ENCODE data around the gene EPS8. TPM values are rescaled to one million over a fixed set of nuclear protein-coding genes. Genes with fewer than 3 reads are reported as not detected.

The EPS8 gene
- total RNA-seq, 1 donor from 2014 or later, result 31.7 TPM

DNA sequence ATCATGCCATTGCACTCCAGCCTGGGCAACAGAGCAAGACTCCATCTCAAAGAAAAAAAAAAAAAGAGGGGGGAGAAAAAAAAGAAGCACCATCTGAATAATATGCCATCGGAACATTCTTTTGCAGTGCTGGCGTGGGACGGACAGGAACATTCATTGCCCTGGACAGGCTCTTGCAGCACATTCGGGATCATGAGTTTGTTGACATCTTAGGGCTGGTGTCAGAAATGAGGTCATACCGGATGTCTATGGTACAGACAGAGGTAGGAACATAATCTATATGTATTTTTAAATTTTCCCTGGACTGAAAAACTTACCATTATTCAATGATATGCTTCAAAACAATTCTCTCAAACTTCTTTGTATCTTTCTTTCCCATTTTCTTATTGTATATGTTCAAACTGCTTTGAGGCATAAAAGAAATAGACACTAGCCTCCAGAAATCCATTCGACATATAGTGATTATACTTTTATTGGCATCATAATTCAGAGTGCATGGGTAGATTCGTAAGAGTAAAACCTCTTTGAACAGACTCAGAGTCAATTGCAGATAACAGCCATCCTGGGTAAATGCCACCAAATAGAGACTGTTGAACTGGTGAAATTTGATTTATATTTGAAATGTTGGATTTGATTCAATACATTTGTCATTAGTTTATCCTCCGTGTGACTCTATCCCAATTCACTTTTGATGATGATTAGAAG lies 199.7 kb downstream of the EPS8 start:
- TF ChIP-seq, protein P1, sequence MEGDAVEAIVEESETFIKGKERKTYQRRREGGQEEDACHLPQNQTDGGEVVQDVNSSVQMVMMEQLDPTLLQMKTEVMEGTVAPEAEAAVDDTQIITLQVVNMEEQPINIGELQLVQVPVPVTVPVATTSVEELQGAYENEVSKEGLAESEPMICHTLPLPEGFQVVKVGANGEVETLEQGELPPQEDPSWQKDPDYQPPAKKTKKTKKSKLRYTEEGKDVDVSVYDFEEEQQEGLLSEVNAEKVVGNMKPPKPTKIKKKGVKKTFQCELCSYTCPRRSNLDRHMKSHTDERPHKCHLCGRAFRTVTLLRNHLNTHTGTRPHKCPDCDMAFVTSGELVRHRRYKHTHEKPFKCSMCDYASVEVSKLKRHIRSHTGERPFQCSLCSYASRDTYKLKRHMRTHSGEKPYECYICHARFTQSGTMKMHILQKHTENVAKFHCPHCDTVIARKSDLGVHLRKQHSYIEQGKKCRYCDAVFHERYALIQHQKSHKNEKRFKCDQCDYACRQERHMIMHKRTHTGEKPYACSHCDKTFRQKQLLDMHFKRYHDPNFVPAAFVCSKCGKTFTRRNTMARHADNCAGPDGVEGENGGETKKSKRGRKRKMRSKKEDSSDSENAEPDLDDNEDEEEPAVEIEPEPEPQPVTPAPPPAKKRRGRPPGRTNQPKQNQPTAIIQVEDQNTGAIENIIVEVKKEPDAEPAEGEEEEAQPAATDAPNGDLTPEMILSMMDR (conservative IDR thresholded peaks at IDR 0.05), result no peak
- Mint-ChIP-seq H3K27ac (no peak overlapping the region), H3K4me3 (no peak overlapping the region), H3K36me3 (peaks cover 17% of the 10 kb centered on the region), H3K9me3 (no peaks in the 10 kb centered on the region), H3K27me3 (peaks cover 36% of the 10 kb centered on the region), H3K4me1 (ENCODE audit: unreplicated experiment) (peaks cover 6% of the 10 kb centered on the region)
- DNase-seq (ENCODE audit: extremely low spot score, unreplicated experiment), result no peak

DNA sequence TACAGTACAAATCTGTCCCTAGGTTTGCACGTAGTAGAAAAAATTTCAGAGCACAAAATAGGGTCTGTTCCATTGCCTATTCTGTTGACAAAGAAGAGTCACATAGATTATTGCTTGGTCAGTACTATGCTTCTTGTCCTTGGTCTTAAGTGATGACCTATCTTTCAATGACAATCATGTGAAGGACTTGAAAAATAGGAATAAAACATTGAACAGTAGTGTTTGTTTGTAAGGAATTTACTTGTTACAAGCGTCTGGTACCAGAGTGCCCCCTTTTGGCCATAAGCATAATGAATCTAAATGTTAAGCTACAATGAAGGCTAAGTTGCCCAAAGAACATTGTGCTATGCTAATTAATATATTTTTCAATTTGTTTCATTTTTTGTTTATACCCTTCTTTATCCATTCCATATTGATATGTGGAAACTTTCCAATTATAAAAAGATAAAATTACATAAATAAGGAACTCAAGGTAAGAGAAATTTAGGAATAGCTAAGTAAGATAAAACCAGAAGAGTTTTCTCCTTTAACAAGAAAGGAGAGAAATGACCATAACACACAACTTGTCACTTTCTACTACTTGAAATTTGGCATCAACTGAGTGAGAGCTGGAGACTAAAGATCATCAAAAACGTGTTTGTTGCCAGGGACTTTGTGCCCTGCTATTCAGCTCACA lies 204.7 kb downstream of the EPS8 start:
- TF ChIP-seq, protein P1 (conservative IDR thresholded peaks at IDR 0.05), result peak; percentile 73
- peaks cover 12% of the 10 kb centered on the region for H3K36me3 Mint-ChIP-seq
- H3K9me3 Mint-ChIP-seq, result no peaks in the 10 kb centered on the region

DNA sequence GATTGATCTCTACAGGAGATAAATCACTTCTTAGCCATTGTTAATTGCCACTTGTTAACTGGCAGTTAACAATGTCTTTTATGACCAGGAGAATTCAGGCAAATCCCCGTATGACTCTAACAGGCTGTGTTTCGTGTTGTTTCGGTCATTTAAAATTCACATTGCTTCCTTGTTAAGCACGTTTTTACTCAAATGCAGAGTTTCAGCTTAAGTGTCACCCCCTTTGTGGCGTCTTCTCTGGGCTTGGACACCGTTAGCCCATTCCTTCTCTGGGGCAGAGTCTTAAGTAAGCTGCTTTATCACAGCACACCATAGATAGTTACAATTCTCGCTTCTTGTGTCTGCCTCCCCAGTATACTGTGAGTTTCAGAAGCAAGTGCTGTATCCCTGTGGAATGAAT lies 205.4 kb downstream of the EPS8 start:
- no peak overlapping the region for H3K27ac Mint-ChIP-seq
- no peak overlapping the region for H3K4me3 Mint-ChIP-seq
- no peaks in the 10 kb centered on the region for H3K9me3 Mint-ChIP-seq
- peaks cover 15% of the 10 kb centered on the region for H3K36me3 Mint-ChIP-seq
- TF ChIP-seq, protein P1 (conservative IDR thresholded peaks at IDR 0.05), result no peak
- H3K4me1 Mint-ChIP-seq (ENCODE audit: unreplicated experiment), result no peaks in the 10 kb centered on the region
- peaks cover 23% of the 10 kb centered on the region for H3K27me3 Mint-ChIP-seq
- DNase-seq (ENCODE audit: extremely low spot score, unreplicated experiment), result no peak

More for the DNA sequence above, 204.7 kb downstream of the EPS8 start:
- H3K4me1 Mint-ChIP-seq (ENCODE audit: unreplicated experiment), result no peaks in the 10 kb centered on the region
- DNase-seq (ENCODE audit: extremely low spot score, unreplicated experiment), result no peak
- H3K4me3 Mint-ChIP-seq, result no peak overlapping the region
- H3K27ac Mint-ChIP-seq, result no peak overlapping the region
- H3K27me3 Mint-ChIP-seq, result peaks cover 22% of the 10 kb centered on the region

DNA sequence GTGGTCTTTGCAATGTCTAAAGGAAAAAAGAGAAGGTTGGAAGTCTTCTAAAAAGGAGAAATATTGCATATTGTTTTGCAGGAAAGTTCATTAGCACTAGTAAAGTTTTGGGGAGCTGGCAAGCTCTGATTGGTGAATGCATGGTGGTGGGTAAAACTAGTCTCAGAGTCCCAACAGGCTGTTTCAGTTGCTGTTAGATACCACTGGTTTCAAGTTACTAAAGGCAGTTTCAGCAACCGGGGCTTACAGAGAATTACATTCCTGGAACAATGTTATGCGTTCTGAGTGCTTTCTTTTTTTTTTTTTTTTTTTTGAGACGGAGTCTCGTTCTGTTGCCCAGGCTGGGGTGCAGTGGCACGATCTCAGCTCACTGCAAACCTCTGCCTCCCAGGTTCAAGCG lies 208.2 kb downstream of the EPS8 start:
- H3K27me3 Mint-ChIP-seq, result peaks cover 12% of the 10 kb centered on the region
- DNase-seq (ENCODE audit: extremely low spot score, unreplicated experiment), result no peak
- TF ChIP-seq, protein P1 (conservative IDR thresholded peaks at IDR 0.05), result no peak
- peaks cover 5% of the 10 kb centered on the region for H3K4me1 Mint-ChIP-seq (ENCODE audit: unreplicated experiment)
- no peaks in the 10 kb centered on the region for H3K9me3 Mint-ChIP-seq
- peaks cover 21% of the 10 kb centered on the region for H3K36me3 Mint-ChIP-seq
- H3K4me3 Mint-ChIP-seq, result no peak overlapping the region
- no peak overlapping the region for H3K27ac Mint-ChIP-seq

DNA sequence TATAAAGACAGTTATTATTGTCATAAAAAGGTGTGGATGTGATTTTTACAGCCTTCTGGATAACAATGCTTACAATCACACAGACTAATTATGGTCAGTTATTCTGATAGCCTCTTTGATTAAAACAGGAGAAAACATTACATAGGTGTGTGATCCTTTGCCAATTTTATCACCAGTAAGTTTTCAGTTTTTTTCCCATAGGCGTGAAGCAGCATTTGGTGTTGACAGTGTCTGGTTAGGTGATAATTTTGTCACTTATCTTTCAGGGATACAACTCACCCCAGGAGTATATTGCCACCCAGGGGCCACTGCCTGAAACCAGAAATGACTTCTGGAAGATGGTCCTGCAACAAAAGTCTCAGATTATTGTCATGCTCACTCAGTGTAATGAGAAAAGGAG lies 208.8 kb downstream of the EPS8 start:
- Mint-ChIP-seq H3K36me3 (peaks cover 26% of the 10 kb centered on the region), H3K27ac (no peak overlapping the region), H3K4me1 (ENCODE audit: unreplicated experiment) (peaks cover 9% of the 10 kb centered on the region), H3K9me3 (no peaks in the 10 kb centered on the region), H3K4me3 (no peak overlapping the region), H3K27me3 (peaks cover 7% of the 10 kb centered on the region)
- no peak for DNase-seq (ENCODE audit: extremely low spot score, unreplicated experiment)
- TF ChIP-seq, protein P1 (conservative IDR thresholded peaks at IDR 0.05), result no peak

Measured in type B pancreatic cell (in vitro differentiated cells).